HG03025 (cell line): ENCODE results near the gene TIGD3.

ENCODE experiments used
- ATAC-seq: cut with Tn5 transposase; IDR thresholded peaks from one replicate; pipeline ENCODE4 v1.9.1; 2021; ENCODE audit warnings: mild to moderate bottlenecking, moderate library complexity; ENCODE audit not compliant: unreplicated experiment, low FRiP score

The TIGD3 gene

DNA sequence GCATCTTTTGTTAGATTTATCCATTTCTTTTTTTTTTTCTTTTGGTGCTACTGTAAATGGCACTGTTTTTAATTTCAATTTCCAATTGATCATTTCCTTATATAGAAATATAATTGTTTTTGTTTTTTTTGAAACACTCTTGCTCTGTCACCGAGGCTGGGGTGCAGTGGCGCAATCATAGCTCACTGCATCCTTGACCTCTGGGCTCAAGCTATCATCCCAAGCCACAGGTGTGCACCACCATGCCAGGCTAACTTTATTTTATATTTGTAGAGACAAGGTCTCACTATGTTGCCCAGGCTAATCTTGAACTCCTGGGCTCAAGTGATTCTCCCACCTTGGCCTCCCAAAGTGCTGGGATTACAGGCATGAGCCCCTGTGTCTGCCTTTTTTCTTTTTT lies 48.2 kb downstream of the TIGD3 start:
- no peak for ATAC-seq

GRCh38 chr11:65403607-65404121 lies 49.1 kb downstream of the TIGD3 start:
- ATAC-seq = no peak

GRCh38 chr11:65404210-65404609 lies 49.7 kb downstream of the TIGD3 start:
- no peak for ATAC-seq

DNA sequence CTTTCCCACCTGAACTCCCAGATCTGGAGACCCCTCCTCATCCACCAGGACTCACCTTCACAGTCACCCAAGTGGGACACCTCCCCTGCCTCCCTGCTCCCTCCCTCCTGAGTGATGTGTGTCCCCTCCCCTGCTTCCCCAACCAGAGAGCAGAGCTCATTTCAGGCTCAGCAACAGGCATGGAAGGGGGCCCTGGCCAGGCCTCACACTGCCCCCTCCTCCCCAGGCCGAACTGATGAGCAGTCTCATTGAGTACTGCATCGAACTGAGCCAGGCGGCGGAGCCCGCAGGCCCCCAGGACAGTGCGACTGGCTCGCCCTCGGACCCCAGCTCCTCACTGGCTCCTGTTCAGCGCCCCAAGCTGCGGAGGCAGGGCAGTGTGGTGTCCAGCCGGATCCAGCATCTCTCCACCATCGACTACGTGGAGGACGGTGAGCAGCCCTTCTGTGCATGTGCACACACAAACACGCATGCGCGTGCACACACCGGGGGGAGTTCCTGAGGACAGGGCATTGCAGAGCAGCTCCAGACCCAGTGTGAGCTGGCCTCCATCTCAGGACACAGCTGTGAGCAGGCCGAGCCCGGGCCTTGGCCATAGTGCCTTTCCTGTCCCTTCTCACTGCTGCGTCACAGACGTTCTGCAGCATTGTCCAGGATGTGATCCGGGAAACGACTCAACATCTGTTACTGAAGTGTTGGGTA lies 50.2 kb downstream of the TIGD3 start:
- no peak for ATAC-seq
